Endothelial cell of umbilical vein (primary cell): Measurements from ENCODE around the gene AHRR. TPM values are rescaled to one million over a fixed set of nuclear protein-coding genes. Genes with fewer than 3 reads are reported as not detected.

ENCODE experiments used
- BruUV-seq: library from RNA; stranded (reverse); fragments of 400-500 nt; replicated peaks from 2 replicates; lab custom pipeline; 2021; lab: Mats Ljungman, UMichigan
- CTCF ChIA-PET: fragments of 300-600, 350-600 bp; sonication (Branson Sonifier 250); formaldehyde crosslinking; loops from one replicate; lab custom pipeline; 2021; ENCODE audit warnings: antibody characterized with exemption, inconsistent platforms; lab: Charles Lee
- POLR2A ChIA-PET: fragments of 300-600, 350-600 bp; sonication (Branson Sonifier 250); formaldehyde crosslinking; loops from one replicate; lab custom pipeline; 2021; ENCODE audit warnings: antibody characterized with exemption, inconsistent platforms; lab: Charles Lee
- DNase-seq: peaks from one replicate; pipeline ENCODE4 v3.0.0-alpha.2; 2011; ENCODE audit warnings: low read depth, low spot score
- FAIRE-seq: peaks from 2 replicates; lab custom pipeline; 2011; peaks lifted over from hg19 to GRCh38; lab: Jason Lieb, UNC
- H2AFZ ChIP-seq: 2 replicates; pipeline ENCODE4 v1.6.0; 2012; ENCODE audit warnings: low read depth, low read length, control low read depth, inconsistent platforms
- H3K27ac ChIP-seq: 2 replicates; pipeline ENCODE4 v1.5.1; 2011; ENCODE audit warnings: low read depth, mild to moderate bottlenecking, control low read depth, low read length, moderate library complexity; ENCODE audit not compliant: insufficient read depth
- H3K27me3 ChIP-seq, 2 experiments: 2 replicates each; pipeline versions ENCODE4 v1.6.0 to v1.6.1; 2011; ENCODE audit warnings: low read length in 2 of 2, mixed read lengths in 1 of 2; ENCODE audit not compliant: control insufficient read depth in 2 of 2, insufficient read depth in 2 of 2
- H3K36me3 ChIP-seq, 2 experiments: 2 replicates in 1 of 2; 3 replicates in 1 of 2; pipeline ENCODE4 v1.5.1; 2011; ENCODE audit warnings: low read length in 2 of 2, mild to moderate bottlenecking in 1 of 2, moderate library complexity in 1 of 2; ENCODE audit not compliant: control insufficient read depth in 2 of 2, insufficient read depth in 2 of 2; ENCODE audit errors: extremely low read depth in 1 of 2
- H3K4me1 ChIP-seq: 3 replicates; pipeline ENCODE4 v1.5.1; 2011; ENCODE audit warnings: mild to moderate bottlenecking, low read length; ENCODE audit not compliant: control insufficient read depth, insufficient read depth; ENCODE audit errors: extremely low read depth
- H3K4me2 ChIP-seq: 2 replicates; pipeline ENCODE4 v1.6.1; 2011; ENCODE audit warnings: low read length, control low read depth, mixed read lengths; ENCODE audit not compliant: insufficient read depth
- H3K4me3 ChIP-seq, 3 experiments: fragments of 200-600 bp in 1 of 3; sonication (generic), shearing (Covaris generic) in 1 of 3; replicated peaks in 1 of 3; 2 replicates each; pipeline ENCODE4 v1.5.1; 2011 to 2016; ENCODE audit warnings: control low read depth in 3 of 3, low read length in 3 of 3, mild to moderate bottlenecking in 2 of 3, inconsistent platforms in 1 of 3, low read depth in 1 of 3, moderate library complexity in 1 of 3; ENCODE audit not compliant: insufficient read depth in 1 of 3
- H3K79me2 ChIP-seq: 2 replicates; pipeline ENCODE4 v1.6.0; 2012; ENCODE audit warnings: low read length, inconsistent platforms; ENCODE audit not compliant: control insufficient read depth, insufficient read depth
- H3K9ac ChIP-seq: replicated peaks from 2 replicates; pipeline ENCODE3; 2011; ENCODE audit warnings: low read length, control low read depth; ENCODE audit not compliant: insufficient read depth; ENCODE audit errors: extremely low read depth
- H3K9me1 ChIP-seq: replicated peaks from 3 replicates; pipeline ENCODE4 v1.6.0; 2011; ENCODE audit warnings: mild to moderate bottlenecking, low read length; ENCODE audit not compliant: control insufficient read depth, insufficient read depth; ENCODE audit errors: extremely low read depth
- H3K9me3 ChIP-seq: replicated peaks from 2 replicates; pipeline ENCODE4 v1.5.1; 2012; ENCODE audit warnings: low read length, inconsistent platforms; ENCODE audit not compliant: control insufficient read depth, insufficient read depth
- H4K20me1 ChIP-seq: replicated peaks from 2 replicates; pipeline ENCODE3; 2011; ENCODE audit warnings: mild to moderate bottlenecking, low read length; ENCODE audit not compliant: control insufficient read depth, insufficient read depth; ENCODE audit errors: extremely low read depth
- EZH2 ChIP-seq: IDR thresholded peaks from 2 replicates; pipeline ENCODE4 v1.6.1; 2012; ENCODE audit warnings: borderline replicate concordance, low read depth, mild to moderate bottlenecking, moderate library complexity, low read length, inconsistent platforms; ENCODE audit not compliant: severe bottlenecking
- JUN ChIP-seq: IDR thresholded peaks from 2 replicates; pipeline ENCODE4 v1.6.1; 2011; ENCODE audit warnings: borderline replicate concordance, low read depth; ENCODE audit not compliant: insufficient read length, insufficient read depth
- POLR2A ChIP-seq: IDR thresholded peaks from 2 replicates; pipeline ENCODE4 v1.6.1; 2012; ENCODE audit warnings: low read depth, mild to moderate bottlenecking, control low read depth, low read length
- POLR2AphosphoS5 ChIP-seq: IDR thresholded peaks from 2 replicates; pipeline ENCODE4 v1.6.1; 2012; ENCODE audit warnings: low read depth, mild to moderate bottlenecking, control low read depth, low read length, moderate library complexity; ENCODE audit not compliant: insufficient read depth
- dilution Hi-C: fragments of 300-500 bp; cut with MboI; formaldehyde crosslinking; loops from one replicate; pipeline ENCODE4 v1.15.0; 2019; ENCODE audit warnings: low sequenced_read_pairs; ENCODE audit not compliant: extremely low pct_ligation_motif_present
- intact Hi-C: fragments of 100-400 bp; cut with micrococcal nuclease; formaldehyde crosslinking; loops from one replicate; pipeline ENCODE4 v1.10.0; 2022
- polyA plus RNA-seq, 4 experiments: library from polyadenylated mRNA; depleted of rRNA in 3 of 4; stranded (reverse) in 3 of 4; unstranded in 1 of 4; fragments of >200 nt; gene quantifications; 2 replicates each; pipeline versions ENCODE4 v1.2.1 to v1.2.3, GENCODE V29; 2011 to 2012; ENCODE audit warnings: missing spikeins in 1 of 4
- total RNA-seq: library from RNA; stranded (reverse); gene quantifications from 2 replicates; pipeline ENCODE4 v1.2.3, GENCODE V29; 2021
- TF ChIP-seq, protein P1 (sequence below), 2 donors: IDR thresholded peaks; 1 replicate in 1 of 2; 2 replicates in 1 of 2; pipeline ENCODE4 v1.5.1; 2011; ENCODE audit warnings: low read length in 2 of 2, mild to moderate bottlenecking in 2 of 2, moderate library complexity in 2 of 2, control low read depth in 1 of 2, inconsistent platforms in 1 of 2, low read depth in 1 of 2; ENCODE audit not compliant: insufficient read depth in 1 of 2; ENCODE audit errors: extremely low read depth in 1 of 2

Gene AHRR
- total and polyA plus RNA-seq, 2 donors (not counting 3 experiments of a cell fraction or from before 2014, with no cell fraction given) = 3.1 to 7.3 TPM

DNA sequence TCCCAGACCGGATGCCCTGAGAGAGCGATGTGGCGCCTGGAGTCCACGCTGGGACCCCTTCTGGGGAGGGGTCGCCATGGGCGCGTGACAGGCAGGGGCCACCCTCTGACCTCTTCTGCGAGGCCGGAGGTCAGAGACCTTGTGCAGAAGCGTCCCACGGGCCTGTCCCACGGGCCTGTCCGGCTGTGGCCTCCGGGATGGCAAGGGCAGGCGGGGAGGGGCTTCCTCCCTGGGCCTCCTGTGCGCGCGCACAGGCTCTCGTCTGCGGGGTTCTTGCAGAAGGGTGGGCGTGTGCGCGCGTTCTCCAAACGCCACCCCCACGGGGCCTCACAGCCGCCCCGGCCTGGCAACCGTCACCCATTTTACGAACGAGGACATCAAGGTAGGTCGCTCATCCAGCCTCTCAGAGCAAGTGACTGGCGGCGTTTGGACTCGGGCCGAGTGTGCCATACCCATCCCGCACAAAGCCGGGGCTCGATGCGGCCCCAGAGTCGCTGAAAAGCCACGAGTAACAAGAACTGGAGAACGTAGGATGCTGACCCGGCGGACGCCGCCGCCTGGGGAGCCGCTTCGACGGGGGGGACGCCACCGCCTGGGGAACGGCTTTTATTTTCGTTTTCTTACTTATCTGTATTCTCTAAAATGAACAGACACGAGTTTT is 897 bp downstream of the AHRR start:
- no TSS peak for BruUV-seq
- POLR2A ChIA-PET = no interaction called here
- peak overlapping the region; percentile 83 for H2AFZ ChIP-seq
- peaks cover 8% of the 10 kb centered on the region for H3K4me1 ChIP-seq
- peak overlapping the region; percentile 32 for H3K27ac ChIP-seq
- no peaks in the 10 kb centered on the region for H4K20me1 ChIP-seq
- peak overlapping the region; percentile 75 for H3K9ac ChIP-seq
- H3K9me1 ChIP-seq = no peaks in the 10 kb centered on the region
- CTCF ChIA-PET = no interaction called here
- H3K27me3 ChIP-seq = peaks cover 2 to 8% of the 10 kb centered on the region in 2 experiments
- intact Hi-C loops (loop anchor here (5.0 kb wide), 1 partner anchor 135 kb away; no protein-coding TSS in a partner anchor), dilution Hi-C loops (no loop called here)
- no peak for TF ChIP-seq POLR2A
- no peak for TF ChIP-seq JUN
- TF ChIP-seq, protein P1, sequence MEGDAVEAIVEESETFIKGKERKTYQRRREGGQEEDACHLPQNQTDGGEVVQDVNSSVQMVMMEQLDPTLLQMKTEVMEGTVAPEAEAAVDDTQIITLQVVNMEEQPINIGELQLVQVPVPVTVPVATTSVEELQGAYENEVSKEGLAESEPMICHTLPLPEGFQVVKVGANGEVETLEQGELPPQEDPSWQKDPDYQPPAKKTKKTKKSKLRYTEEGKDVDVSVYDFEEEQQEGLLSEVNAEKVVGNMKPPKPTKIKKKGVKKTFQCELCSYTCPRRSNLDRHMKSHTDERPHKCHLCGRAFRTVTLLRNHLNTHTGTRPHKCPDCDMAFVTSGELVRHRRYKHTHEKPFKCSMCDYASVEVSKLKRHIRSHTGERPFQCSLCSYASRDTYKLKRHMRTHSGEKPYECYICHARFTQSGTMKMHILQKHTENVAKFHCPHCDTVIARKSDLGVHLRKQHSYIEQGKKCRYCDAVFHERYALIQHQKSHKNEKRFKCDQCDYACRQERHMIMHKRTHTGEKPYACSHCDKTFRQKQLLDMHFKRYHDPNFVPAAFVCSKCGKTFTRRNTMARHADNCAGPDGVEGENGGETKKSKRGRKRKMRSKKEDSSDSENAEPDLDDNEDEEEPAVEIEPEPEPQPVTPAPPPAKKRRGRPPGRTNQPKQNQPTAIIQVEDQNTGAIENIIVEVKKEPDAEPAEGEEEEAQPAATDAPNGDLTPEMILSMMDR (IDR thresholded peaks at IDR 0.05; ENCODE audit: extremely low read depth in 1 of 2, insufficient read depth in 1 of 2, low read depth in 1 of 2, low read length in 2 of 2) = no peak
- no peak for TF ChIP-seq POLR2AphosphoS5
- no peak for TF ChIP-seq EZH2
- peak; percentile 30 for DNase-seq
- H3K4me2 ChIP-seq = peak overlapping the region; percentile 40
- no peaks in the 10 kb centered on the region for H3K36me3 ChIP-seq
- FAIRE-seq = peak; percentile 59
- no peaks in the 10 kb centered on the region for H3K9me3 ChIP-seq
- H3K79me2 ChIP-seq = peaks cover 9% of the 10 kb centered on the region
- H3K4me3 ChIP-seq = peak overlapping the region; percentile 34 to 57 (median 42)
